BJ (cell line): ENCODE data around the gene ABHD3. TPM values are rescaled to one million over a fixed set of nuclear protein-coding genes. Genes with fewer than 3 reads are reported as not detected.
"Not testable (repeated sequence)": the region's sequence is repeated elsewhere in the genome, so short reads cannot be mapped to it uniquely, and the experiment has no call there.

Source experiments
- CTCF ChIA-PET: fragments of 350-600 bp; formaldehyde crosslinking; extraction: SDS; loops from one replicate; lab custom pipeline; 2021; ENCODE audit warnings: antibody characterized with exemption, inconsistent platforms; lab: Yijun Ruan, JAX
- POLR2A ChIA-PET: fragments of 300-600 bp; sonication (Branson Sonifier 250); formaldehyde crosslinking; extraction: SDS; loops from one replicate; lab custom pipeline; 2021; ENCODE audit warnings: antibody characterized with exemption; lab: Charles Lee
- DNase-seq: peaks from one replicate; pipeline ENCODE4 v3.0.0-alpha.2; 2011; ENCODE audit warnings: low read depth
- H3K27me3 ChIP-seq: 2 replicates; pipeline ENCODE4 v1.6.0; 2011; ENCODE audit warnings: low read length; ENCODE audit not compliant: control insufficient read depth, insufficient read depth
- H3K36me3 ChIP-seq: 2 replicates; pipeline ENCODE4 v1.5.1; 2011; ENCODE audit warnings: low read length; ENCODE audit not compliant: control insufficient read depth, insufficient read depth
- H3K4me3 ChIP-seq: 2 replicates; pipeline ENCODE4 v1.5.1; 2011; ENCODE audit warnings: low read depth, mild to moderate bottlenecking, control low read depth, low read length
- CTCF ChIP-seq: IDR thresholded peaks from 2 replicates; pipeline ENCODE4 v1.5.1; 2011; ENCODE audit warnings: low read depth, mild to moderate bottlenecking, control low read depth, inconsistent platforms, low read length, moderate library complexity; ENCODE audit not compliant: insufficient read depth
- polyA plus RNA-seq: library from polyadenylated mRNA; depleted of rRNA; stranded (reverse); fragments of >200 nt; gene quantifications from 2 replicates; pipeline ENCODE4 v1.2.3, GENCODE V29; 2011

Gene ABHD3
- polyA plus RNA-seq, 1 experiment: 2.8 TPM

- DNase-seq: no peak
- POLR2A ChIA-PET: no interaction called here
- CTCF ChIA-PET: interaction anchor here (0.6 kb wide), 1 partner anchor 141 kb away, joined by 6 read pairs; no protein-coding TSS in a partner anchor
- no peaks in the 10 kb centered on the region for H3K27me3 ChIP-seq
- no peaks in the 10 kb centered on the region for H3K36me3 ChIP-seq
- no peak for TF ChIP-seq CTCF
- no peak overlapping the region for H3K4me3 ChIP-seq
Measured at GRCh38 chr18:21653361-21653760, 51.2 kb downstream of the ABHD3 start.

- H3K27me3 ChIP-seq: no peaks in the 10 kb centered on the region
- TF ChIP-seq CTCF: no peak
- DNase-seq: no peak
- H3K4me3 ChIP-seq: no peak overlapping the region
- CTCF ChIA-PET: no interaction called here
- POLR2A ChIA-PET: no interaction called here
- no peaks in the 10 kb centered on the region for H3K36me3 ChIP-seq
Measured at GRCh38 chr18:21652073-21652472, 52.5 kb downstream of the ABHD3 start.

- ChIA-PET CTCF (no interaction called here), POLR2A (no interaction called here)
- H3K4me3 ChIP-seq: no peak overlapping the region
- TF ChIP-seq CTCF: no peak
- no peaks in the 10 kb centered on the region for H3K36me3 ChIP-seq
- no peaks in the 10 kb centered on the region for H3K27me3 ChIP-seq
- DNase-seq: no peak
Measured at GRCh38 chr18:21650311-21650710, 54.3 kb downstream of the ABHD3 start.

- H3K4me3 ChIP-seq, H3K27me3 ChIP-seq, H3K36me3 ChIP-seq, POLR2A ChIA-PET, DNase-seq: not testable (repeated sequence)
- CTCF ChIA-PET: interaction anchor here (0.6 to 1.2 kb wide), 2 partner anchors 28 to 64 kb away, joined by 3 read pairs; partner anchors contain the start of gene SNRPD1
Measured at GRCh38 chr18:21640375-21640774, 64.2 kb downstream of the ABHD3 start.

- H3K27me3 ChIP-seq: no peaks in the 10 kb centered on the region
- CTCF ChIA-PET: no interaction called here
- no peak overlapping the region for H3K4me3 ChIP-seq
- H3K36me3 ChIP-seq: no peaks in the 10 kb centered on the region
- no peak for TF ChIP-seq CTCF
- DNase-seq: no peak
- POLR2A ChIA-PET: no interaction called here
Measured at GRCh38 chr18:21638822-21639221, 65.8 kb downstream of the ABHD3 start.

- DNase-seq: no peak
- Histone ChIP-seq H3K27me3 (no peaks in the 10 kb centered on the region), H3K36me3 (no peaks in the 10 kb centered on the region), H3K4me3 (no peak overlapping the region)
- ChIA-PET POLR2A (no interaction called here), CTCF (interaction anchor here (2.0 kb wide), 1 partner anchor 36 kb away, joined by 4 read pairs; the partner anchor contains the start of gene ESCO1)
- no peak for TF ChIP-seq CTCF
Measured at GRCh38 chr18:21636769-21637168, 67.8 kb downstream of the ABHD3 start.
